Activated B cell treated with CpG ODN at 0.5 μM for 24 hours (primary cell): Measurements from ENCODE around the gene SMIM41. TPM values are rescaled to one million over a fixed set of nuclear protein-coding genes. Genes with fewer than 3 reads are reported as not detected.

Experiments
- ATAC-seq: fragments of 200-7000 bp; cut with Tn5 transposase; one replicate; pipeline ENCODE4 v1.10.0; 2021; ENCODE audit warnings: low read depth, mild to moderate bottlenecking, moderate library complexity
- CTCF ChIA-PET: fragments of 350-600 bp; sonication (Branson Sonifier 250); formaldehyde crosslinking; loops from one replicate; lab custom pipeline; 2021; ENCODE audit warnings: antibody characterized with exemption; lab: Charles Lee
- POLR2A ChIA-PET: fragments of 350-600 bp; sonication (Branson Sonifier 250); formaldehyde crosslinking; loops from one replicate; lab custom pipeline; 2021; ENCODE audit warnings: antibody characterized with exemption; lab: Charles Lee
- DNase-seq: peaks from one replicate; pipeline ENCODE4 v3.0.0; 2022
- H3K27ac Mint-ChIP-seq: one replicate; pipeline ENCODE4 v1.8.0; 2020; ENCODE audit warnings: mixed read lengths
- H3K27me3 Mint-ChIP-seq: one replicate; pipeline ENCODE4 v1.8.0; 2021; ENCODE audit warnings: mixed read lengths
- H3K36me3 Mint-ChIP-seq: one replicate; pipeline ENCODE4 v1.8.0; 2021; ENCODE audit warnings: low read depth, mixed read lengths
- H3K4me1 Mint-ChIP-seq: one replicate; pipeline ENCODE4 v1.8.0; 2021; ENCODE audit warnings: mixed read lengths
- H3K4me3 Mint-ChIP-seq: one replicate; pipeline ENCODE4 v1.8.0; 2020; ENCODE audit warnings: mild to moderate bottlenecking, mixed read lengths
- H3K9me3 Mint-ChIP-seq: one replicate; pipeline ENCODE4 v1.8.0; 2020; ENCODE audit warnings: mixed read lengths
- CTCF ChIP-seq: fragments of 200-600 bp; IDR thresholded peaks from one replicate; pipeline ENCODE4 v1.8.0; 2022; ENCODE audit warnings: antibody characterized with exemption, mild to moderate bottlenecking
- intact Hi-C: fragments of 100-400 bp; cut with micrococcal nuclease; formaldehyde crosslinking; loops from one replicate; pipeline ENCODE4 v1.15.1; 2024
- total RNA-seq: library from RNA; stranded (reverse); gene quantifications from 2 replicates; pipeline ENCODE4 v1.2.3, GENCODE V29; 2022

Gene SMIM41
- total RNA-seq, 1 donor from 2014 or later = not detected

GRCh38 chr12:52123487-52124186 is 44.1 kb downstream of the SMIM41 start:
- peak; percentile 37 for ATAC-seq
- H3K27ac Mint-ChIP-seq = no peak overlapping the region
- no peaks in the 10 kb centered on the region for H3K36me3 Mint-ChIP-seq
- CTCF ChIA-PET = interaction anchor here (0.8 to 6.0 kb wide), 6 partner anchors 35 to 131 kb away, joined by 3 to 67 read pairs (median 3); no protein-coding TSS in a partner anchor
- intact Hi-C loops = no loop called here
- no peak for DNase-seq
- POLR2A ChIA-PET = interaction anchor here (0.7 kb wide), 1 partner anchor 187 kb away, joined by 4 read pairs; no protein-coding TSS in a partner anchor
- no peaks in the 10 kb centered on the region for H3K9me3 Mint-ChIP-seq
- peaks cover 14% of the 10 kb centered on the region for H3K27me3 Mint-ChIP-seq
- H3K4me3 Mint-ChIP-seq = no peak overlapping the region
- TF ChIP-seq CTCF = no peak
- peaks cover 32% of the 10 kb centered on the region for H3K4me1 Mint-ChIP-seq

- no peak for TF ChIP-seq CTCF
- intact Hi-C loops = no loop called here
- Mint-ChIP-seq H3K36me3 (no peaks in the 10 kb centered on the region), H3K4me1 (peaks cover 16% of the 10 kb centered on the region), H3K27ac (no peak overlapping the region), H3K27me3 (peaks cover 14% of the 10 kb centered on the region), H3K9me3 (no peaks in the 10 kb centered on the region), H3K4me3 (no peak overlapping the region)
- ChIA-PET POLR2A (no interaction called here), CTCF (interaction anchor here (6.0 kb wide), 1 partner anchor 99 kb away, joined by 67 read pairs; no protein-coding TSS in a partner anchor)
- DNase-seq = no peak
- no peak for ATAC-seq
Observed at GRCh38 chr12:52125476-52125900, 46.0 kb downstream of the SMIM41 start.

- ChIA-PET CTCF (interaction anchor here (6.0 kb wide), 1 partner anchor 100 kb away, joined by 67 read pairs; no protein-coding TSS in a partner anchor), POLR2A (no interaction called here)
- Mint-ChIP-seq H3K4me1 (peaks cover 12% of the 10 kb centered on the region), H3K27me3 (peaks cover 14% of the 10 kb centered on the region), H3K27ac (no peak overlapping the region), H3K9me3 (no peaks in the 10 kb centered on the region), H3K4me3 (no peak overlapping the region), H3K36me3 (no peaks in the 10 kb centered on the region)
- TF ChIP-seq CTCF = no peak
- DNase-seq (no peak), ATAC-seq (no peak)
- intact Hi-C loops = no loop called here
Observed at GRCh38 chr12:52126050-52126604, 46.6 kb downstream of the SMIM41 start.

GRCh38 chr12:52126605-52127578 is 47.4 kb downstream of the SMIM41 start:
- TF ChIP-seq CTCF = no peak
- CTCF ChIA-PET = interaction anchor here (0.7 to 6.0 kb wide), 2 partner anchors 101 to 106 kb away, joined by 3 to 67 read pairs; no protein-coding TSS in a partner anchor
- no peak for DNase-seq

More at GRCh38 chr12:52126605-52127578, 47.4 kb downstream of the SMIM41 start:
- Mint-ChIP-seq H3K36me3 (no peaks in the 10 kb centered on the region), H3K4me3 (no peak overlapping the region), H3K27ac (no peak overlapping the region), H3K9me3 (no peaks in the 10 kb centered on the region), H3K4me1 (peaks cover 7% of the 10 kb centered on the region), H3K27me3 (peaks cover 19% of the 10 kb centered on the region)
- ATAC-seq = no peak
- intact Hi-C loops = no loop called here
- POLR2A ChIA-PET = no interaction called here
